Measurements from ENCODE around the gene ADRA2C.

Gene ADRA2C

GRCh38 chr4:3766036-3766784 is at the start of gene ADRA2C:
ADRA2C (plus strand) TSS chr4:3766385; CDS start chr4:3766607, 222 bp downstream.
- DNase-seq (ENCODE audit: low read depth), result no peak

- DNase-seq (ENCODE audit: low read depth), result no peak
Observed at GRCh38 chr4:3716631-3717235, 49.5 kb upstream of the ADRA2C start.

GRCh38 chr4:3717241-3717640 is 48.9 kb upstream of the ADRA2C start:
- no peak for DNase-seq (ENCODE audit: low read depth)

- no peak for DNase-seq (ENCODE audit: low read depth)
Observed at GRCh38 chr4:3718462-3718861, 47.7 kb upstream of the ADRA2C start.

- no peak for DNase-seq (ENCODE audit: low read depth)
Observed at GRCh38 chr4:3719191-3719590, 47.0 kb upstream of the ADRA2C start.

GRCh38 chr4:3719836-3720235 is 46.3 kb upstream of the ADRA2C start:
- no peak for DNase-seq (ENCODE audit: low read depth)

GRCh38 chr4:3720466-3720865 is 45.7 kb upstream of the ADRA2C start:
- DNase-seq (ENCODE audit: low read depth), result no peak

- DNase-seq (ENCODE audit: low read depth), result no peak
Observed at GRCh38 chr4:3721186-3721585, 45.0 kb upstream of the ADRA2C start.

- DNase-seq (ENCODE audit: low read depth), result no peak
Observed at GRCh38 chr4:3721627-3722026, 44.6 kb upstream of the ADRA2C start.

- no peak for DNase-seq (ENCODE audit: low read depth)
Observed at GRCh38 chr4:3722446-3723231, 43.5 kb upstream of the ADRA2C start.

GRCh38 chr4:3723232-3723642 is 42.9 kb upstream of the ADRA2C start:
- DNase-seq (ENCODE audit: low read depth), result no peak

- no peak for DNase-seq (ENCODE audit: low read depth)
Observed at GRCh38 chr4:3724319-3725231, 41.6 kb upstream of the ADRA2C start.

- DNase-seq (ENCODE audit: low read depth), result no peak
Observed at GRCh38 chr4:3725936-3726870, 40.0 kb upstream of the ADRA2C start.

- no peak for DNase-seq (ENCODE audit: low read depth)
Observed at GRCh38 chr4:3727847-3728469, 38.2 kb upstream of the ADRA2C start.

GRCh38 chr4:3729188-3729881 is 36.9 kb upstream of the ADRA2C start:
- no peak for DNase-seq (ENCODE audit: low read depth)

GRCh38 chr4:3729882-3730226 is 36.3 kb upstream of the ADRA2C start:
- DNase-seq (ENCODE audit: low read depth), result no peak

GRCh38 chr4:3730422-3731190 is 35.6 kb upstream of the ADRA2C start:
- no peak for DNase-seq (ENCODE audit: low read depth)

GRCh38 chr4:3732076-3733028 is 33.8 kb upstream of the ADRA2C start:
- no peak for DNase-seq (ENCODE audit: low read depth)
